OCI-LY7 (cell line): ENCODE results near the gene COQ8B.

Experiments used
- EZH2phosphoT487 ChIP-seq: fragments of 200-600 bp; sonication (generic); IDR thresholded peaks from 2 replicates; pipeline ENCODE4 v1.6.1; 2018; ENCODE audit warnings: low read depth, borderline replicate concordance, mild to moderate bottlenecking, mixed run types, antibody characterized with exemption, low read length, moderate library complexity, mixed read lengths
- TF ChIP-seq, protein P1 (sequence below): fragments of 200-600 bp; sonication (generic); conservative IDR thresholded peaks from 2 replicates; pipeline ENCODE4 v1.5.1; 2014; ENCODE audit warnings: mild to moderate bottlenecking, antibody characterized with exemption, low read length, moderate library complexity, mixed read lengths

DNA sequence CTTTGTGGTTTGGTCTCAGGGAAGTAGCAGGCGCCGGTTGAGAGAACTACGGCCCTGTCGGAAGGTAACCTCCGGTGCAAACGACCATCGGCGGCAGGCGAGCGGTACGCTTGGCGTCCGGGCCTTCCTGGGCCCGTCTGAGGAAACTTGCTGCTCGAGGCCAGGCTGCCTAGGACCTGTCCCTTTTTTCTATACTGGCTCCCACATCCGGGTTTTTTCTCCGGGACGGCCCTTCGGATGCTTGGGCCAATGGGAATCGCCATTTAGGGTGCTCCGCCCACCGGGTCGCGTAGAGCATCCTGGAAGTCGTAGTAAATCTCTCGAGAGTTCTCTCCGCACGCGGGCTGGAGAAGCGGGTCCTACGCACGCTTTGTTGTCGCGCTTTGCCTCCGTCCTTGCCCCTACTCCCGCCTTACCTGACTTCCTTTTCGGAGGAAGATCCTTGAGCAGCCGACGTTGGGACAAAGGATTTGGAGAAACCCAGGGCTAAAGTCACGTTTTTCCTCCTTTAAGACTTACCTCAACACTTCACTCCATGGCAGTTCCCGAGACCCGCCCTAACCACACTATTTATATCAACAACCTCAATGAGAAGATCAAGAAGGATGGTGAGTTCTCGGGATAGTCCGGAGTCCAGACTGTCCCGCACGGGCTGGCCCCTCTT lies 34.3 kb upstream of the COQ8B start, which contains the start of gene SNRPA:
- TF ChIP-seq, protein P1, sequence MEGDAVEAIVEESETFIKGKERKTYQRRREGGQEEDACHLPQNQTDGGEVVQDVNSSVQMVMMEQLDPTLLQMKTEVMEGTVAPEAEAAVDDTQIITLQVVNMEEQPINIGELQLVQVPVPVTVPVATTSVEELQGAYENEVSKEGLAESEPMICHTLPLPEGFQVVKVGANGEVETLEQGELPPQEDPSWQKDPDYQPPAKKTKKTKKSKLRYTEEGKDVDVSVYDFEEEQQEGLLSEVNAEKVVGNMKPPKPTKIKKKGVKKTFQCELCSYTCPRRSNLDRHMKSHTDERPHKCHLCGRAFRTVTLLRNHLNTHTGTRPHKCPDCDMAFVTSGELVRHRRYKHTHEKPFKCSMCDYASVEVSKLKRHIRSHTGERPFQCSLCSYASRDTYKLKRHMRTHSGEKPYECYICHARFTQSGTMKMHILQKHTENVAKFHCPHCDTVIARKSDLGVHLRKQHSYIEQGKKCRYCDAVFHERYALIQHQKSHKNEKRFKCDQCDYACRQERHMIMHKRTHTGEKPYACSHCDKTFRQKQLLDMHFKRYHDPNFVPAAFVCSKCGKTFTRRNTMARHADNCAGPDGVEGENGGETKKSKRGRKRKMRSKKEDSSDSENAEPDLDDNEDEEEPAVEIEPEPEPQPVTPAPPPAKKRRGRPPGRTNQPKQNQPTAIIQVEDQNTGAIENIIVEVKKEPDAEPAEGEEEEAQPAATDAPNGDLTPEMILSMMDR: no peak
- no peak for TF ChIP-seq EZH2phosphoT487
